MM.1S (cell line): Measurements from ENCODE around the gene CUL3.

ENCODE experiments used
- DNase-seq: peaks from one replicate; pipeline ENCODE4 v3.0.0-alpha.2; 2015
- H2AFZ ChIP-seq: fragments of 300-600 bp; sonication (generic); 2 replicates; pipeline ENCODE4 v1.6.0; 2016; ENCODE audit warnings: antibody characterized with exemption, low read length
- H3F3A ChIP-seq: fragments of 300-600 bp; sonication (generic); 2 replicates; pipeline ENCODE4 v1.6.1; 2016; ENCODE audit warnings: mild to moderate bottlenecking, antibody characterized with exemption, low read length, moderate library complexity, mixed read lengths; ENCODE audit not compliant: insufficient read depth
- H3K27ac ChIP-seq: fragments of 300-600 bp; sonication (generic); 2 replicates; pipeline ENCODE4 v1.5.1; 2016; ENCODE audit warnings: mild to moderate bottlenecking, low read length
- H3K27me3 ChIP-seq: fragments of 300-600 bp; sonication (generic); replicated peaks from 2 replicates; pipeline ENCODE4 v1.6.0; 2016; ENCODE audit warnings: low read length; ENCODE audit not compliant: insufficient read depth
- H3K36me3 ChIP-seq: fragments of 300-600 bp; sonication (generic); replicated peaks from 2 replicates; pipeline ENCODE4 v1.6.1; 2016; ENCODE audit warnings: mild to moderate bottlenecking, low read length, mixed read lengths; ENCODE audit not compliant: insufficient read depth
- H3K4me1 ChIP-seq: fragments of 300-600 bp; sonication (generic); 2 replicates; pipeline ENCODE4 v1.6.1; 2016; ENCODE audit warnings: low read length, mixed read lengths
- H3K4me2 ChIP-seq: fragments of 300-600 bp; sonication (generic); 2 replicates; pipeline ENCODE4 v1.6.0; 2016; ENCODE audit warnings: low read depth, low read length
- H3K4me3 ChIP-seq: fragments of 300-600 bp; sonication (generic); 2 replicates; pipeline ENCODE4 v1.5.1; 2016; ENCODE audit warnings: low read length, mixed read lengths
- H3K79me2 ChIP-seq: fragments of 300-600 bp; sonication (generic); 2 replicates; pipeline ENCODE4 v1.6.1; 2016; ENCODE audit warnings: mixed run types, low read length, mixed read lengths
- H3K9ac ChIP-seq: fragments of 300-600 bp; sonication (generic); 2 replicates; pipeline ENCODE4 v1.6.1; 2016; ENCODE audit warnings: low read length, mixed read lengths
- H3K9me2 ChIP-seq: fragments of 300-600 bp; sonication (generic); replicated peaks from 2 replicates; pipeline ENCODE4 v1.6.1; 2016; ENCODE audit warnings: mild to moderate bottlenecking, low read length, mixed read lengths; ENCODE audit not compliant: insufficient read depth
- H3K9me3 ChIP-seq: fragments of 300-600 bp; sonication (generic); replicated peaks from 2 replicates; pipeline ENCODE4 v1.6.1; 2016; ENCODE audit warnings: mild to moderate bottlenecking, low read length, mixed read lengths; ENCODE audit not compliant: insufficient read depth
- H4K20me1 ChIP-seq: fragments of 300-600 bp; sonication (generic); 2 replicates; pipeline ENCODE4 v1.6.1; 2016; ENCODE audit warnings: mild to moderate bottlenecking, low read length, moderate library complexity, mixed read lengths; ENCODE audit not compliant: insufficient read depth
- EZH2 ChIP-seq: fragments of 300-600 bp; sonication (generic); optimal IDR thresholded peaks from 2 replicates; pipeline ENCODE3; 2017; ENCODE audit warnings: low read depth, mild to moderate bottlenecking, antibody characterized with exemption, low read length, mixed read lengths
- EZH2phosphoT487 ChIP-seq: fragments of 300-600 bp; sonication (generic); IDR thresholded peaks from 2 replicates; pipeline ENCODE4 v1.6.1; 2018; ENCODE audit warnings: antibody characterized with exemption, low read length
- TF ChIP-seq, protein P1 (sequence below): fragments of 300-600 bp; sonication (generic); IDR thresholded peaks from 2 replicates; pipeline ENCODE4 v1.5.1; 2016; ENCODE audit warnings: antibody characterized with exemption, low read length, mixed read lengths

The CUL3 gene

DNA sequence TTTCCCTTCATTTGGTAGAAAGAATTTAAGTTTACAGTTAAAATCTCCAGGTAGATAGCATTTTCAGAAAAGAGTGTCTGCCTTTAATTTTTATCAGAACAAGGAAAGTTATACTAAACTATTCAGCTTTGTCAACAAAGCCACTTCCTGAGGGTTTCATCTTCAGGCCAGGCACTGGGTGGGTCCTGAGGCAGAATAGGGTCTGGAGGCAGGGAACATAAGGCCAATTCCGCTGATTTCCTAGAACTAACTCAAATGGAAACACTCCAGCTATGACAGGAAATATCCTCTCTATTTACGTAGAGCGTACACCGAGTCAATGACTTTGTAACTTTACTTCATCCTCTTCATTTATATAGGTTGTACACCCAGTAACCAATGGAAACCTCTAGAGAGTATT is 150.5 kb downstream of the CUL3 start:
- H2AFZ ChIP-seq = no peak overlapping the region
- H3K27me3 ChIP-seq = no peaks in the 10 kb centered on the region
- H3K9me3 ChIP-seq = no peaks in the 10 kb centered on the region
- no peaks in the 10 kb centered on the region for H3K79me2 ChIP-seq
- H3K4me1 ChIP-seq = no peaks in the 10 kb centered on the region
- no peaks in the 10 kb centered on the region for H3F3A ChIP-seq
- H4K20me1 ChIP-seq = no peaks in the 10 kb centered on the region
- no peak overlapping the region for H3K4me3 ChIP-seq
- H3K9me2 ChIP-seq = no peaks in the 10 kb centered on the region
- TF ChIP-seq EZH2phosphoT487 (no peak), EZH2 (no peak)
- TF ChIP-seq, protein P1, sequence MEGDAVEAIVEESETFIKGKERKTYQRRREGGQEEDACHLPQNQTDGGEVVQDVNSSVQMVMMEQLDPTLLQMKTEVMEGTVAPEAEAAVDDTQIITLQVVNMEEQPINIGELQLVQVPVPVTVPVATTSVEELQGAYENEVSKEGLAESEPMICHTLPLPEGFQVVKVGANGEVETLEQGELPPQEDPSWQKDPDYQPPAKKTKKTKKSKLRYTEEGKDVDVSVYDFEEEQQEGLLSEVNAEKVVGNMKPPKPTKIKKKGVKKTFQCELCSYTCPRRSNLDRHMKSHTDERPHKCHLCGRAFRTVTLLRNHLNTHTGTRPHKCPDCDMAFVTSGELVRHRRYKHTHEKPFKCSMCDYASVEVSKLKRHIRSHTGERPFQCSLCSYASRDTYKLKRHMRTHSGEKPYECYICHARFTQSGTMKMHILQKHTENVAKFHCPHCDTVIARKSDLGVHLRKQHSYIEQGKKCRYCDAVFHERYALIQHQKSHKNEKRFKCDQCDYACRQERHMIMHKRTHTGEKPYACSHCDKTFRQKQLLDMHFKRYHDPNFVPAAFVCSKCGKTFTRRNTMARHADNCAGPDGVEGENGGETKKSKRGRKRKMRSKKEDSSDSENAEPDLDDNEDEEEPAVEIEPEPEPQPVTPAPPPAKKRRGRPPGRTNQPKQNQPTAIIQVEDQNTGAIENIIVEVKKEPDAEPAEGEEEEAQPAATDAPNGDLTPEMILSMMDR = no peak
- H3K27ac ChIP-seq = no peak overlapping the region
- no peaks in the 10 kb centered on the region for H3K36me3 ChIP-seq
- no peak for DNase-seq
- no peak overlapping the region for H3K9ac ChIP-seq
- no peak overlapping the region for H3K4me2 ChIP-seq

DNA sequence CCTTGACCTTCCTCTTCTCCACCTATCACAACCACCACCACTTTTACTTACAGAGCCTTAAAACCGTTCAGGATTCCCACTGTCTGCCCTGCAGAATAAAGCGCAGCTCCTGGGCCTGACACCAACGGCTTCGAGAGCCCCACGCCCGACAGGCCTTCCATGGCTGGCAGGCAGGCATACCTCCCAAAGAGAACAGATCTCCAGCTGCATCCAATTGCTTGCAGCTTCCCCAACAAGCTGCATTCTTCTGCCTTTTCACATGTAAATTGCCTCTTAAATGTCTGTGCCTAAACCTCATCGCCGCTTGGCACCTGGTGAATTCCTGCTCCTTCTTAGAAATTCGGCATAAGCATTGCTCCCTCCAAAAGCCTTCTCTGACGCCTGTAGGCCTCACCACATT is 151.7 kb downstream of the CUL3 start:
- Histone ChIP-seq H3K4me2 (no peak overlapping the region), H3K36me3 (no peaks in the 10 kb centered on the region), H3K27ac (no peak overlapping the region)

DNA sequence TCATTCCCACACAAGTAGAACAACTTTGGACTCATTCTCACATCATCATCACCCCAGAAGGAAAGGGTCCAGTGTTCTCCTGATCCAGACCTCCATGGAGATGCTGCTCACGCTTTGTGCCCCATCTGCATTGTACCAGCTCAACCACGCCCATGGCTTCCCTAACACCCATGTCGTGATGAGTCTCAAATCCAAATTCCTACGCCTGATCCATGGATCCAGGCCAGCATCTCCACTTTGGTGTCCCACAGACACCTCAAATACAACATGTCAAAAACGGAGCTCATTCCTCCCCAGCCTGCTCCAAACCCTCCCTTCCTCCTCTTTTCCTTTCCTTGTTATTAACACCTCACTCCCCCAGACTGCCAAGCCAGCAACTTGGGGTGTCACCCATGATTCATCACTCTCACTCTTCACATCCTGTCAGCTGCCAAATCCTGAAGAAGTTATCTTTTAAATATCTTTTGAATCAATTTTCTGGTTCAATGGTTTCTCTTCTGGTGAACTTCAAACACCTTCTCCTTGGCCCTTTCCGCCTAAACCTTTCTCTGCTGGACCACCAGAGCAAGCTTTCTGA is 153.1 kb downstream of the CUL3 start:
- Histone ChIP-seq H3K4me3 (no peak overlapping the region), H3K9ac (no peak overlapping the region), H3K4me1 (no peaks in the 10 kb centered on the region), H3F3A (no peaks in the 10 kb centered on the region), H3K27ac (no peak overlapping the region), H2AFZ (no peak overlapping the region), H3K36me3 (no peaks in the 10 kb centered on the region), H3K4me2 (no peak overlapping the region), H3K9me2 (no peaks in the 10 kb centered on the region), H3K9me3 (no peaks in the 10 kb centered on the region), H4K20me1 (no peaks in the 10 kb centered on the region), H3K79me2 (no peaks in the 10 kb centered on the region), H3K27me3 (no peaks in the 10 kb centered on the region)
- DNase-seq = no peak
- TF ChIP-seq, protein P1 = no peak
- no peak for TF ChIP-seq EZH2

More for the DNA sequence above, 151.7 kb downstream of the CUL3 start:
- H2AFZ ChIP-seq = no peak overlapping the region
- no peak overlapping the region for H3K4me3 ChIP-seq
- no peaks in the 10 kb centered on the region for H3F3A ChIP-seq
- H3K27me3 ChIP-seq = no peaks in the 10 kb centered on the region
- TF ChIP-seq, protein P1 = no peak
- TF ChIP-seq EZH2 (no peak), EZH2phosphoT487 (no peak)
- no peaks in the 10 kb centered on the region for H3K9me2 ChIP-seq
- H3K9ac ChIP-seq = no peak overlapping the region
- H3K9me3 ChIP-seq = no peaks in the 10 kb centered on the region
- DNase-seq = no peak
- no peaks in the 10 kb centered on the region for H4K20me1 ChIP-seq
- H3K79me2 ChIP-seq = no peaks in the 10 kb centered on the region
- H3K4me1 ChIP-seq = no peaks in the 10 kb centered on the region
